Measurements from ENCODE around the gene SRSF4.
"Not testable (repeated sequence)": the region's sequence is repeated elsewhere in the genome, so short reads cannot be mapped to it uniquely, and the experiment has no call there.

The SRSF4 gene

GRCh38 chr1:29181413-29182225, at the start of gene SRSF4:
Gene SRSF4, minus strand, starts transcription at chr1:29181900. Its CDS starts 148 bp downstream, at chr1:29181752.
- DNase-seq = peak; percentile 96

DNA sequence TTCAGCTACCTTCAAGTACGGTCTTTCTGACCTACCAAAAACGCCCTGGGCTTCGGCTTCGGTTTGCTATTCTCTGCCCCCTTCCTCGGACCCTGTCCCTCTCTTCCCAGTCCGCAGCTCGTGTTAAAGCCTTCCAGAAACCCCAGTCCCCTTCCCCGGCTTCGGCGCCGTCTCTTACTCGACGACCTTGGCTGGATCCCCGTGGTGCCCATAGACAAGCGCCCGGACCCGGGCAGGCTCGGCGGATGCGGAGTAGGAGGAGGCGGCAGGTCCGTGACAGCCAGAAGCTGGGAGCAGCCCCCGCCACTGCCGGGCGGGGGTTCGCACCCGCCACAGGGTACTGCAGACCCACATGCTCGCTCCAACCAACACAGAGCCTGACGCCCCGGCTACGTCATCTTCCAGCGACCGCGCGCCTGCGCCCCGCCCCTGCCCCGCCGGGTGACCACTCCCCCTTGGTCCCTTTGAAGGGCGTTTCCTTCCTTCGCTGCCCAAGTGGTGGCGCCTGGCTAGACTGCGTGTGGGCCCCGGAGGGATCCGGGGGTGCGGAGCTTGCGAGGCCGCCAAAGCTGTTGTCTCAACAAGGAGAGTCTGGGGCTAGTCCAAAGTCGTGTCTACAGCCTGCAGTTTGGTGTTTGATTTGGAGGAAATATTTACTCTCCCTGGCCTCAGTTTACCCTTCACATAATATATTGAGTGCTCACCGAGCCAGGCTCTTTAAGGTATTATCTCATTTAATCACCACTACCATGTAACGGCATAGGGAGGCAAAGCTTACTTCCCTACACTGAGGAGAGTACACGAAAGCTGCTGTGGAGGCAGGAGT, 49.1 kb upstream of the SRSF4 start, which contains the start of gene MECR:
Gene MECR, minus strand, starts transcription at position 382 of the 826 bp plus-strand sequence. Its CDS starts 28 bp downstream, at position 354.
- DNase-seq = peak; percentile 73

GRCh38 chr1:29230204-29230552, 48.5 kb upstream of the SRSF4 start:
- no peak for DNase-seq

DNA sequence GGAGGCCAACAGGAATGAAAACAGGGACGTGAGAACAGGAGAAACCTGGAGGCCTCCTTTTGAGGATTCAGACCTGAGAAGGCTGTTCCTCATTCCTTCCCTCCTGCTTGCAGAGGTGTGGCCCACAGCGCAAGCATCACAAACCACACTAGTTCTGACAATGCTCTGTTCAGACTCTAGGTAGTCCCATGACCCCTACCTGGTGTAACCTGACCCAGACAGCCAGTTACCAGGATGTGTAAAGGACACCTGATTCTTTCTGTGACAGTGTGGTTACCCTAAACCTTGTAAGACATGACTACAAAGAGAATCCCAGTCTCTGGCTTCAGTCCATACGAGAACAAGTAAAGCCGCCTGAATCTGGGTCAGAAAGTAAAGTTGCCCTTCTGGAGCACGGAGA, 45.8 kb upstream of the SRSF4 start:
- DNase-seq = no peak

GRCh38 chr1:29225361-29225760, 43.7 kb upstream of the SRSF4 start:
- no peak for DNase-seq

DNA sequence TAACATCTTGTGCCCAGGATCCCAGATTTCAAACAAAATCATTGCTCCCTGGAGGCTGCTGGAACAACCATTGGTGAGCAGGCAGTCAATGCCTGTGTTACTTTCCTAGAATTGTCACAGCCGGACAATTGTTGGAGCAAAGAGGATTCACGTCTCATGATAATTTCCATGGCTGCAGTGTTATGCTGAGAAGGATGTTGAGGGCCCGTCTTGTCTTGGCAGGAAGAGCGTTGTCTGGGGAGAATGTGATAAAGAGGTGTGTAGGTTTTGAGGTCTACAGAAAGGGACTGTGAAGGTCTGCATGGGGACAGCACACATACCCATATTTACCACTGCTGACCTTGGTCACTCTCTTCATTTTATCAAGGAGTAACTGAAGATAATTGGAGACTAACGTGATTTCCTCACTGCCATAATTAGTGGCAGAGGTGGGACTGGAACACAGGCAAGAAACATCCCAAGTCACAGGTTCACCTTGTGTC, 42.7 kb upstream of the SRSF4 start:
- DNase-seq = no peak

- DNase-seq = no peak
Observed at GRCh38 chr1:29223521-29223920, 41.8 kb upstream of the SRSF4 start.

GRCh38 chr1:29222686-29223085, 41.0 kb upstream of the SRSF4 start:
- no peak for DNase-seq

- DNase-seq = not testable (repeated sequence)
Observed at GRCh38 chr1:29222260-29222659, 40.6 kb upstream of the SRSF4 start.

GRCh38 chr1:29221296-29221695, 39.6 kb upstream of the SRSF4 start:
- no peak for DNase-seq

DNA sequence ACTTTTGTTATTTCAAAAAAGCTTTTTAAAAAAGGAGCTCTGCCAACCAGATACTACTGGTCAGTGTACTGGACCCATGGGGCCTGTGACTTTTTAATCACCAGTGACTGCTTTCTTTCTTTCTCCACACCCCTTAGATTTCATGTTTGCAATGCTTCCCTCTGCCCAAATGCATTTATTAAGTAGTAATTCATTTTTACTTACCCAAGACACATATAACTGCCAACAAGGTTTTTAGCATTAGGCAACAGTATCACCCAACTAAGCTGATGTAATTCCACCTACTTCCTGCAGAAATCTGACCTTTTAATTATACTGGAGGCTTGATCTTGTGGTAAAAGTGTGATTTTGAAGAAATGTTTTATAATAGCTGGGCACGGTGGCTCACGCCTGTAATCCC, 36.5 kb upstream of the SRSF4 start:
- DNase-seq = no peak

- no peak for DNase-seq
Observed at GRCh38 chr1:29217633-29218032, 35.9 kb upstream of the SRSF4 start.

GRCh38 chr1:29213055-29213454, 31.4 kb upstream of the SRSF4 start:
- DNase-seq = no peak

- DNase-seq = no peak
Observed at GRCh38 chr1:29211086-29212030, 29.7 kb upstream of the SRSF4 start.

DNA sequence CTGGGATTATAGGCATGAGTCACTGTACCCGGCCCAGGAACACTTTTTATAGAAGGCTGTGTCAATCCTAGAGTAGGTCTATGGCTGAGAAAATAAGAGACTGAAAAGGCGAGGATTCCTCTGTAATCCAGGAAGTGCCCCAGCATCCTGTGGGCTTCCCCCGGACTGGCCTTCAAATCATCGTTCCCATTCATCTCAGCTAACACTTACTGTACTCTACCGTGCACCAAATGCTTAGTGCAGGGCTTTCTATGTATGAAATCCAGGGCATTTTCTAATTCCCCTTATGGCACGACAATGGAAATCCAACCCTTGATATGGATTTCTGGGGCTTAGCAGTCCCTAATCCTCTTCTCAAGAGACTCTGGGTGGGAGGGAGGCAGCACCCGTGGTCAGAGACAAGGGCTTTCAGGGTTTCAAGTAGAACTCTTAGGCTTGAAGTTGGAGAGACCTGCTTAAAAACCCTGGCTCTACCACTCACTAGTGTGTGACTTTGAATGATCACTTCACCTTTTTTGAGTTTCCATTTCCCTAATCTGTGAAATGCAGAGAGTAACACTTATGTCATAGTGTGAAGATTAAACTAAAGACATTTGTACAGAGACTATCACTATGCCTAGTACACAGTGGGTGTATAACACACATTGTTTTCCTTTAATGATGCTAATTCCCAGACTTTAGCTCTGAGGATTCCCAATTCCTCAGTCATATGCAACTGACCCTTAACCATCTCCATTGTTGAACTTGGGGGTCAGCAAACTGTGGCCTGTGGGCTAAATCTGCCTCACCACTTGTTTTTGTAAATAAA, 28.8 kb upstream of the SRSF4 start:
- DNase-seq = no peak

GRCh38 chr1:29209173-29209572, 27.5 kb upstream of the SRSF4 start:
- DNase-seq = no peak

GRCh38 chr1:29208442-29208841, 26.7 kb upstream of the SRSF4 start:
- DNase-seq = no peak

DNA sequence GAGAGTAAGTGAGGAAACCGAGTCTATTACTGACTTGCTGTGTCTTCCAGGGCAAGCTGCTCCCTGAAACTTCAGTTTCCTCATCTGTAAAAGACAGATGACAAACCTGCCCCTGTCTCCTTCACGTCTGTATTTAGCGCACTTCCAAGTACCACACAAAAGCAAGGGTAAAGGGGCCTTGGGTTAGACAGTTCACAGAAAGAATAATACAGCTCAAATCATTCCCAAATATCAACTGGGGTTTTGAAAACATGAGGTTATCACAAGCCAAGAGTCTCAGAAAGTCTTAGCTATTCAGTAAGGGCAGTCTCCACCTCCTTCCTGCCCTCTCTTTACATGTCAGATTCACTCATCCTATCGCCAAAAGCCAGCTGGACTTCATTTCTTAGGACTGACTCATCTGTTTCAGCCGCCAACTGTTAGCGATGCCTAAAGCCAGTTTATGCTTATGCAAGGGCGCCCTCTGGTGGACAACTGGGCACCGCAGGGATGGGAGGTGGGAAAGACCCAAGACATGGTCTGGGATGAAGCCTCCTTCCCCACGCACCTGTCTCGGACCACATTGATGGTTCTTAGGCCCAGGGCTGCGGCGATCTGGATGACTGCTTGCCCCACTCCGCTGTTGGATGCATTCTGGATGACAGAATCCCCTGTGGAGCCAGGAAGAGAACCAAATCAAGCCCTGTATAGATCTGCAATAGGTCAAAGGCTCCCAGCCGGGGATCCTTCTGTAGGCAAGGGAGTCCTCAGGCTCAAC, 21.1 kb upstream of the SRSF4 start:
- peak; percentile 96 for DNase-seq

- DNase-seq = no peak
Observed at GRCh38 chr1:29202053-29202452, 20.4 kb upstream of the SRSF4 start.

- no peak for DNase-seq
Observed at GRCh38 chr1:29201595-29202051, 19.9 kb upstream of the SRSF4 start.

All from kidney glomerular epithelial cell (primary cell).